Esophagus squamous epithelium (tissue), 5 donors: ENCODE measurements around the gene COL20A1. TPM values are rescaled to one million over a fixed set of nuclear protein-coding genes. Genes with fewer than 3 reads are reported as not detected.
A peak's percentile ranks its signal among the peaks of the same experiment; 100 is the strongest.

Experiments used
- DNase-seq: peaks from one replicate; lab custom pipeline; 2025; lab: John Stamatoyannopoulos, UW
- H3K27ac ChIP-seq, 4 donors: fragments of 200-600 bp; sonication (generic); one replicate each; pipeline ENCODE4 v1.5.1; 2016 to 2019; ENCODE audit warnings: mild to moderate bottlenecking in 1 of 4
- H3K27me3 ChIP-seq, 4 donors: fragments of 200-600 bp; sonication (generic); 1 replicate in 3 of 4; 2 replicates in 1 of 4; pipeline versions ENCODE4 v1.5.1 to v1.6.0; 2017 to 2021; ENCODE audit warnings: antibody characterized with exemption in 1 of 4
- H3K36me3 ChIP-seq, 3 donors: fragments of 200-600 bp; sonication (generic); one replicate each; pipeline ENCODE4 v1.5.1; 2016 to 2019
- H3K4me1 ChIP-seq, 3 donors: fragments of 200-600 bp; sonication (generic); one replicate each; pipeline ENCODE4 v1.5.1; 2017 to 2019
- H3K4me3 ChIP-seq, 4 donors: fragments of 200-600 bp; sonication (generic); 1 replicate in 3 of 4; 2 replicates in 1 of 4; pipeline ENCODE4 v1.5.1; 2016 to 2019; ENCODE audit warnings: mild to moderate bottlenecking in 2 of 4, moderate library complexity in 1 of 4
- H3K9me3 ChIP-seq, 3 donors: fragments of 200-600 bp; sonication (generic); one replicate each; pipeline ENCODE4 v1.5.1; 2016 to 2019
- POLR2A ChIP-seq, 4 donors: fragments of 450-650 bp; IDR thresholded peaks; one replicate each; pipeline ENCODE4 v1.6.1; 2017; ENCODE audit warnings: antibody characterized with exemption in 4 of 4, mild to moderate bottlenecking in 4 of 4, moderate library complexity in 3 of 4
- WGBS, 2 donors: methylation state at CpG; one replicate each; pipeline ENCODE4 v1.1.5; 2018; 5-methylcytosine and 5-hydroxymethylcytosine counted together
- intact Hi-C: fragments of 100-400 bp; cut with DNase I; formaldehyde crosslinking; loops from one replicate; pipeline ENCODE4 v1.15.0; 2022
- total RNA-seq, 4 donors: library from RNA; depleted of rRNA; stranded (reverse); fragments of >200 nt; gene quantifications; one replicate each; pipeline ENCODE4 v1.1.0, GENCODE V29; 2016
- TF ChIP-seq, protein P1 (sequence below), 6 experiments: fragments of 450-650 bp in 4 of 6; fragments of 200-600 bp in 2 of 6; sonication (generic) in 2 of 6; IDR thresholded peaks; one replicate each; pipeline ENCODE4 v1.5.1; 2016 to 2019; ENCODE audit warnings: antibody characterized with exemption in 6 of 6, mild to moderate bottlenecking in 4 of 6, moderate library complexity in 4 of 6
- donor health status: DM: yes; HTN: yes; CAD: no.

The COL20A1 gene
- total RNA-seq, 4 donors from 2014 or later, result not detected

DNA sequence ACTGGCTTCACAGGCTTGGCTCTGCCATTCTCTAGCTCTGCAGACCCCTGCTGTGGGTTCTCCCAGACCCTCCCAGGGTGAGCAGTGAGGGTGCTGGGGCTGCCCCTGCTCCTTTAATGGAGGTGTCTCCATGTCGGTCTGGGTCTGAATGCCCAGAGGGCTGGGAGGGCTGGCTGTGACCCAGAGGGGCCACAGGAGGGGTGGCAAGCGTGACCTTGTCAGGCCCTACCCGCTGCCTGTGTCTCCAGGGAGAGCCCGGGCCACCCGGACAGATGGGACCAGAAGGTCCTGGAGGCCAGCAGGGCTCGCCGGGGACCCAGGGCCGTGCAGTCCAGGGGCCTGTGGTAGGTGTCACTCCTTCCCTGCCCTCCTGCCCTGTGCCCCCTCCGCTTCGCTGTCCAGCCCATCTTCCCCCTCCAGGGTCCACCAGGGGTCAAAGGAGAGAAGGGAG, 32.1 kb downstream of the COL20A1 start:
- Histone ChIP-seq H3K9me3 (no peaks in the 10 kb centered on the region), H3K4me3 (no peak overlapping the region), H3K27ac (no peak overlapping the region), H3K4me1 (peaks cover 0 to 6% (median 0%) of the 10 kb centered on the region in 3 donors), H3K36me3 (no peaks in the 10 kb centered on the region), H3K27me3 (peaks cover 0 to 76% (median 0%) of the 10 kb centered on the region in 4 donors)
- intact Hi-C loops, result no loop called here
- DNase-seq, result no peak
- WGBS, 2 donors, result 100% methylated on average over 1 of the region's 10 CpGs; no CpG with 5 or more reads in 1 of the 2 donors
- TF ChIP-seq, protein P1, sequence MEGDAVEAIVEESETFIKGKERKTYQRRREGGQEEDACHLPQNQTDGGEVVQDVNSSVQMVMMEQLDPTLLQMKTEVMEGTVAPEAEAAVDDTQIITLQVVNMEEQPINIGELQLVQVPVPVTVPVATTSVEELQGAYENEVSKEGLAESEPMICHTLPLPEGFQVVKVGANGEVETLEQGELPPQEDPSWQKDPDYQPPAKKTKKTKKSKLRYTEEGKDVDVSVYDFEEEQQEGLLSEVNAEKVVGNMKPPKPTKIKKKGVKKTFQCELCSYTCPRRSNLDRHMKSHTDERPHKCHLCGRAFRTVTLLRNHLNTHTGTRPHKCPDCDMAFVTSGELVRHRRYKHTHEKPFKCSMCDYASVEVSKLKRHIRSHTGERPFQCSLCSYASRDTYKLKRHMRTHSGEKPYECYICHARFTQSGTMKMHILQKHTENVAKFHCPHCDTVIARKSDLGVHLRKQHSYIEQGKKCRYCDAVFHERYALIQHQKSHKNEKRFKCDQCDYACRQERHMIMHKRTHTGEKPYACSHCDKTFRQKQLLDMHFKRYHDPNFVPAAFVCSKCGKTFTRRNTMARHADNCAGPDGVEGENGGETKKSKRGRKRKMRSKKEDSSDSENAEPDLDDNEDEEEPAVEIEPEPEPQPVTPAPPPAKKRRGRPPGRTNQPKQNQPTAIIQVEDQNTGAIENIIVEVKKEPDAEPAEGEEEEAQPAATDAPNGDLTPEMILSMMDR (IDR thresholded peaks at IDR 0.05), result no peak

DNA sequence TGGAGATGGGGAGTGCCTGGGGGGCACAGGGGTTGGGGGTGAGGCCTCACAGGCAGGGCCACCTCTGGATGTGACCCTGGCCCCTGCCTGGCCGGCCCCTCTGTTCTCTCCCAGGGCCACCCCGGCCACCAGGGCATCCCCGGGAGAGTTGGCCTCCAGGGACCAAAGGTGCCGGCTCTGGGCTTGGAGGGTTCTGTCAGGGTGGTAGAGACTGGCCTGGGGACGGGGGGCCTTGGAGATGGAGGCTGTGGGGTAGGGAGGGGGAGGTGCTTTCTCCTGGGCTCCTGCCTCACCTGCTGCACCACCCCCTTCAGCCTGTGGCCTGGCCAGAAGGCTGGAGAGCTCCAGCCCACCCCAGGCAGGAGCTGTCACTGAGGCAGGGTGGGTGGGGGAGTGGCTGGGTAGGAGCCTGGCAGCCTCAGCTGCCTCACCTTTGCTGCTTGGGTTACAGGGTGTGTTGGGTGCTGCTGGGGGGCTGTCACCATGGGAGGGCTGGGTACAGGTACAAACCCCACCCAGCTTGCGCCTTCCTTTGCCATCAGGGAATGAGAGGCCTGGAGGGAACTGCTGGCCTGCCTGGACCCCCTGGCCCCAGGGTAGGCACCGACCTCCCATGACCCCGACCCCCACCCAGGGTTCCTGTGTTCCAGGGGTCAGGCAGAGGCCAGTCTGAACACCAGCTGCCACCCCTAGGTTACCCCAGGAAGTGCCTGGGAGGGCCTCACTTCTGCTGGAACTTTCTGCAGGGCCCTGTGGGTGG, 32.7 kb downstream of the COL20A1 start:
- 64% methylated on average over 3 of the region's 8 CpGs; no CpG with 5 or more reads in 1 of the 2 donors for WGBS, 2 donors
- H3K27me3 ChIP-seq, result peaks cover 0 to 76% (median 0%) of the 10 kb centered on the region in 4 donors

DNA sequence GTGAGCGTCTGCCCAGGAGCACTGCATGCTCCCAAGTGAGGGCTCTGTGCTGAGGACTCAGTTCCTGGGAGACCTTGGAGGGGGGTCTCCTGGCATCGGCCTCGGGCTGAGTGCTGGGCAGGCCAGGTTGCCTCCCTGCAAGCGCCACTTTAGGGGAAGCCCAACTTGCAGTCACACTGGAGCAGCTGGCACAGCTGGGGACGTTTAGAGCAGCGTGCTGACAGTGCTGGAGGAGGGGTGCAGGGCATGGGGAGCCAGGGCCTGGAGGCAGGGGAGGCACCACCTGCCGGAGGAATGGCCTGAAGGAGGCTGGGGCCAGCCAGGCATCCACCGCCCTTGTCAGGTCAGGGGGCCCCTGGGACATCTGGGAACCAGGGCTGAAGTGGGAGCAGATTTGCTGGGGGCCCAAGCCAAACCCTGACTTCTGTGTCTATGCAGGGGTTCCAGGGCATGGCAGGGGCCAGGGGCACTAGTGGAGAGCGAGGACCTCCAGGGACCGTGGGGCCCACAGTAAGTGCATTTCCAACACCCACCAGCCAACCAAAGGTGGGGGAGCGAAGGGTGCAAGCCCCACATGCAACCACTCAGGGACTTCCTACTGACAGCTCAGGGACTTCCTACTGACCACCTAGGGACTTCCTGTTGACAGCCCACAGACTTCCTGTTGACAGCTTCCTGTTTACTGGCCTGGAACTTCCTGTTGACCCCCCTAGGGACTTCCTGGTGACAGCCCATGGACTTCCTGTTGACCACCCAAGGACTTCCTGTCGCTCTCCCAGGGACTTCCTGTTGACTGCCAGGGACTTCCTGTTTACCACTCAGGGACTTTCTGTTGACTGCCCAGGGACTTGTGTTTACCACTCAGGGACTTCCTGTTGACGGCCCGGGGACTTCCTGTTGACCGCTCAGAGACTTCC, 33.6 kb downstream of the COL20A1 start:
- WGBS, 2 donors, result 64 to 81% methylated on average over 2 to 5 of the region's 15 CpGs
- no peak for TF ChIP-seq POLR2A (IDR thresholded peaks at IDR 0.05)
- TF ChIP-seq, protein P1 (IDR thresholded peaks at IDR 0.05), result no peak
- H3K9me3 ChIP-seq, result no peaks in the 10 kb centered on the region
- no peak overlapping the region for H3K4me3 ChIP-seq
- no peak for DNase-seq
- no peaks in the 10 kb centered on the region for H3K36me3 ChIP-seq
- H3K27ac ChIP-seq, result peak overlapping the region in 1 of 4 donors; percentile 21
- intact Hi-C loops, result no loop called here
- peaks cover 0 to 9% (median 0%) of the 10 kb centered on the region in 3 donors for H3K4me1 ChIP-seq
- peaks cover 0 to 73% (median 0%) of the 10 kb centered on the region in 4 donors for H3K27me3 ChIP-seq

More for the DNA sequence above, 32.7 kb downstream of the COL20A1 start:
- no peak for DNase-seq
- TF ChIP-seq, protein P1 (IDR thresholded peaks at IDR 0.05), result no peak
- TF ChIP-seq POLR2A (IDR thresholded peaks at IDR 0.05), result no peak
- Histone ChIP-seq H3K4me3 (no peak overlapping the region), H3K9me3 (no peaks in the 10 kb centered on the region), H3K27ac (no peak overlapping the region), H3K4me1 (peaks cover 0 to 10% (median 0%) of the 10 kb centered on the region in 3 donors), H3K36me3 (no peaks in the 10 kb centered on the region)
- intact Hi-C loops, result no loop called here

DNA sequence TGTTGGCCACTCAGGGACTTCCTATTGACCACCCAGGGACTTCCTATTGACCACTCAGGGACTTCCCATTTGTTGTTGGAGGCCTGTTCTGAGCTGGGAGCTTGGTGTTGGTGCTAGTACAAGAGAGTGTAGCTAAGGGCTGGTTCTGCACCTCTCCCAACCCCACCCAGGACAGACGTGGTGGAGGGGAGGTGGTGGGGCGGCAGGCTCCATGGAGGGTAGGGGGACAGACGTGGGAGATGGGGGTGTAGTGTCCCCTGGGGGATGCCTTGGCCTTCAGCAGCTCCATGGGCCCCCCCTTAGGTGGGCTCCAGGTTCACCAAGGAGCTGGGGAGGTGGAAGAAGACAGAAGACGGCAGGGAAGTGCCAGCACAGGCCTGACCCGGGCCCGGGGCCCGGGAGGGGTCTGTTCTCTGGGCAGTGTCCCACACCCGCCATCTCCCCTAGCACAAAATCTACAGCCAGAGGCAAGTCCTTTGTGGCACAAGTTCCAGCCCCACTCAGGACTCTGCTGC, 34.3 kb downstream of the COL20A1 start:
- intact Hi-C loops, result no loop called here
- DNase-seq, result no peak
- peaks cover 0 to 9% (median 0%) of the 10 kb centered on the region in 3 donors for H3K4me1 ChIP-seq
- peak overlapping the region in 1 of 4 donors; percentile 21 for H3K27ac ChIP-seq
- peaks cover 0 to 73% (median 0%) of the 10 kb centered on the region in 4 donors for H3K27me3 ChIP-seq
- no peak overlapping the region for H3K4me3 ChIP-seq
- no peaks in the 10 kb centered on the region for H3K36me3 ChIP-seq
- TF ChIP-seq, protein P1 (IDR thresholded peaks at IDR 0.05), result no peak
- no peak for TF ChIP-seq POLR2A (IDR thresholded peaks at IDR 0.05)
- WGBS, 2 donors, result 53% methylated on average over 3 of the region's 8 CpGs; no CpG with 5 or more reads in 1 of the 2 donors
- peaks cover 0 to 6% (median 0%) of the 10 kb centered on the region in 3 donors for H3K9me3 ChIP-seq
